NCI-H524 (cell line): ENCODE measurements around the gene MYORG.

ENCODE experiments used
- DNase-seq, 2 experiments: peaks; one replicate each; lab custom pipeline; 2025; lab: John Stamatoyannopoulos, UW

MYORG gene

GRCh38 chr9:34384368-34385165 is 7.9 kb upstream of the MYORG start:
- DNase-seq: no peak

- DNase-seq: no peak
These were observed 7.2 kb upstream of the MYORG start for GRCh38 chr9:34383904-34384303.

DNA sequence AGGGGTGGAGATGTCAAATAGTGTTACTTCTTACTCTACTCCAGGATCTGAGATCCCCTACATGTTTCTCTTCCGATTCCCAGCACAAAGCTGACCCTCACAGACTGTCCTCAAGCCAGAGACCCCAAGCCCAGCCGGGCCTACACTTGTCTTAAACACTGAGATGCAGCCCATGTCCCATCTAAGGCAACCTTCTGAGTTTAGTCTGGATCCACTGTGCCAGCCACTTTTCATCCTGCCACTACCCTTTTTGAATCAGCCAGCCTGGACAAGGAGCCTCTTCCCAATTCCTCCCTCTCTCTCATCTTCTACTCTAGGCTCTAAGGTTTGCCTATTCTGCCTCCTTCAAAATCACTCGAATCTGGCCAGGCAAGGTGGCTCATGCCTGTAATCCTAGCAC is 6.2 kb upstream of the MYORG start:
- DNase-seq: no peak

GRCh38 chr9:34382054-34382453 is 5.4 kb upstream of the MYORG start:
- no peak for DNase-seq

DNA sequence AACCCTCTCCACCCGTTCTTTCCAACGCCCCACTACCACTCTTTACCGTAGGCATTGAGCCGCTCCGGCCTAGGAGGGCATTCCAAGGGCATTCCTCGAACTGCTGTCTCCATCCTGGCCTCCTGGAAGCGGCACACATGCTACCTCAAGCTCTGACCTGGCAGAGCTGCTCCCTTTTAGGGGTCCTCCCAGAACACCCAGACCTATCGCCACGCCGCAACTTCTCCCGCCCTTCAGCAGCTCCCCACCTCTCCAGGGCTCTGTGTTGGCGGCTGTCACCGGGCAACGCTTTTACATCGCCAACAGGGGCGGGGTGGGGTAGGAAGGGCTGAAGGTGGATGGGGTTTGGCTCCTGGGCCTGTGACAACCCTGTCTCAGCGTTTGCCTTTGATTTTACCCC is 4.6 kb upstream of the MYORG start:
- no peak for DNase-seq

DNA sequence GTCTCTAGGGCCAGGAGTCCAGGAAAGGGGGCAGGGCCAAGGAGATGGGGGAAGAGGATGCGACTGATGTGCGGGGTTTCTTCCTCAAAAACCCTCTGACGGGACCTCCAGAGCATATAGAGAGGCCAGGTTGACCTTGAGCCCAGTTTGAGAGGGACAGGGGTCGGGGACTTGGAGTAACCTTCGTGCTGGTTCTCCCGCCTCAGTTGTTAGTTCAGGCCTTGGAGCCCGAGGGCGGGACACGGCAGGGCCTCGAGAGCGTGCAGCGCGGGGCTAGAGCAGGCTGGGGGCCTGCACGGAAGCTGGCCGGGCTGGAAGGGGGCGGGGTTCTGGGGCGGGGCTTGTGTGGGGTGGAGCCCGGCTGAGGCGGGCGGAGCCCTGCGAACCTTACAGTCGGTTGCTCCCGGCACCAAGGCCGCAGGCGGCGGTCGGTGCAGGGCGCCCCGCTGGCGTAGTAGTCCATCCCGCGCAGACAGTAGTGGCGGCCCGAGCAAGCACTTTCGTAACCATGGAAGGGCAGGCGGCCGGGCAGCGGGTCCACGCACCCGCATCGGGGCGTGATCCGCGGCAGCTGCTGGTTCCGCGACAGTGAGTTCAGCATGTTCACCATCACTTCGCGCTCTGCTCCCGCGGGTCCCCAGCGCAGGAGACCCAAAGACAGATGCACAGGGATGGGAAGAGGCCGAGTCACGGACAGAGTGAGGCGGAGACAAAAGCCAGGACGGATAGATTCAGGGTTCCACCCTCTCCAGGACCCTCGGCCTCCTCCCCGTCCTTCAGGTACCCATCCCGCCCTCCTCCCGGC is 4.0 kb upstream of the MYORG start:
- DNase-seq: peak; percentile 3 to 63

GRCh38 chr9:34380034-34380510 is 3.4 kb upstream of the MYORG start:
- peak in 1 of 2 experiments; percentile 26 for DNase-seq

- DNase-seq: peak; percentile 71 to 76
These were observed 2.8 kb upstream of the MYORG start for GRCh38 chr9:34379334-34380033.

DNA sequence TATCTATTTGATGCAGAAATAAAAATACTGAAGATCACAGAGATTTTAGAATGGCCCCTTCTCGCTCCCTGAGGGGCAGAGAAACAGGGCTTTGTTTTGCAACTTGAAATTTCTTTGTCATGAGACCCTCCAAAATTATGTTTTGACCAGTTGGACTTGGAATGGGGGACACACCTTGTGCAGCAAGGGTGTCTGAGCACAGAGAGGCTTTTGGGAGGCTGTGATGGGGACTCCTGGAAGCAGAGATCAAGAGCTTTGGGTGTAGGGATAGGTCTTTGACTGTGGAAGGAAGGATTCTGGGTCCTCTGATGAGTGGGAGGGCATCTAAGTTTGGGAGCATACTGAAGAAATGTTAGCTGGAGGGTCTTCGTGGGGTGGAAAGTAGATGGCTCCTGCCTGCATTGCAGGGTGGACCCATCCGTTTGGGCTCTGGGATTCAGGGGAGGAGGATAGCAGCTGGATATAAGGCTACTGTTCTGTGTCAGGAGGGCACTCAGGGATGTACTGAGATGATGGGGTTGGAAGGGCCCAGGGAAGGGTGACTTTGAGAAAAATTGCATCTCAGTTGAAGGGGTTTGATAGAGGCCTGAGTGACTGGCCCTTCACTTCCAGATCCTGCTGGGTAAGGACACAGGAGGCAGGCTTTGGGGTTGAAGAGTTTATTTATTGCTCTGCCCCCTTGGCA is 1.8 kb upstream of the MYORG start:
- no peak for DNase-seq

GRCh38 chr9:34377404-34377746 is 677 bp upstream of the MYORG start:
- no peak for DNase-seq

- DNase-seq: peak in 1 of 2 experiments; percentile 34
These were observed 650 bp downstream of the MYORG start for GRCh38 chr9:34375901-34376595.

- DNase-seq: peak; percentile 83 to 89
These were observed 1.7 kb downstream of the MYORG start for GRCh38 chr9:34374905-34375552.

- no peak for DNase-seq
These were observed 2.4 kb downstream of the MYORG start for GRCh38 chr9:34374339-34374738.

GRCh38 chr9:34373749-34374148 is 2.9 kb downstream of the MYORG start:
- DNase-seq: no peak

- no peak for DNase-seq
These were observed 4.2 kb downstream of the MYORG start for GRCh38 chr9:34372467-34373011.

GRCh38 chr9:34371886-34372466 is 4.7 kb downstream of the MYORG start:
- no peak for DNase-seq

- DNase-seq: no peak
These were observed 5.5 kb downstream of the MYORG start for GRCh38 chr9:34370970-34371880.

- no peak for DNase-seq
These were observed 6.2 kb downstream of the MYORG start for GRCh38 chr9:34370335-34370969.

DNA sequence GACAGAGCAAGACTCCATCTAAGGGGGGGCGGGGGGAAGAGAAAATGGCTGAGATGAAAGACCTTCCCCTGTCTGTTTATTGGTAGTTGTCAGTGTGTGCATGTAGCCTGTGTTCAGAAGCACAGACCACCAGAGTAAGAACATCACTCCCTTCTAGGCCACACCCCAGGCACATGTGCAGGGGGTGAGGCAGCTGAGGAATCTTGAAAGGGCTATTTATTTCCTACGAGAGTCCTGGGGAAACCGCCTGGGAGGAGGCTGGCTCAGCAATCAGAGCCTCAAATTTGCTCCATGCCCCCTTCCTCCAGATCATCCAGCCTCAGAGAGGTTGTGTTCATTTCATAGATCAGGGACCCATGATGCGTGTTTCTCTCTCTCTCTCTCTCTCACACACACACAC is 7.1 kb downstream of the MYORG start:
- DNase-seq: no peak
